Kidney glomerular epithelial cell (primary cell): ENCODE data around the gene MYH14.
A peak's percentile ranks its signal among the peaks of the same experiment; 100 is the strongest.
"Not testable (repeated sequence)": the region's sequence is repeated elsewhere in the genome, so short reads cannot be mapped to it uniquely, and the experiment has no call there.

Experiments
- DNase-seq: peaks from one replicate; lab custom pipeline; 2025; lab: John Stamatoyannopoulos, UW

Gene MYH14

GRCh38 chr19:50319156-50319555 lies 115.7 kb downstream of the MYH14 start:
- no peak for DNase-seq

GRCh38 chr19:50320051-50320450 lies 116.6 kb downstream of the MYH14 start:
- DNase-seq = no peak

GRCh38 chr19:50320596-50320995 lies 117.2 kb downstream of the MYH14 start:
- no peak for DNase-seq

GRCh38 chr19:50321831-50322230 lies 118.4 kb downstream of the MYH14 start:
- no peak for DNase-seq

- no peak for DNase-seq
Observed at GRCh38 chr19:50322234-50322633, 118.8 kb downstream of the MYH14 start.

- DNase-seq = no peak
Observed at GRCh38 chr19:50322931-50323781, 119.7 kb downstream of the MYH14 start.

GRCh38 chr19:50323782-50324133 lies 120.3 kb downstream of the MYH14 start:
- no peak for DNase-seq

GRCh38 chr19:50324331-50324730 lies 120.9 kb downstream of the MYH14 start:
- DNase-seq = no peak

GRCh38 chr19:50325310-50326100 lies 122.1 kb downstream of the MYH14 start:
- peak; percentile 49 for DNase-seq

GRCh38 chr19:50326101-50326664 lies 122.8 kb downstream of the MYH14 start:
- DNase-seq = no peak

GRCh38 chr19:50327013-50327412 lies 123.6 kb downstream of the MYH14 start:
- DNase-seq = no peak

GRCh38 chr19:50327461-50328223 lies 124.2 kb downstream of the MYH14 start:
- no peak for DNase-seq

- no peak for DNase-seq
Observed at GRCh38 chr19:50328224-50328872, 124.9 kb downstream of the MYH14 start.

- DNase-seq = no peak
Observed at GRCh38 chr19:50328873-50329145, 125.4 kb downstream of the MYH14 start.

GRCh38 chr19:50329146-50329925 lies 125.9 kb downstream of the MYH14 start, which contains the start of gene KCNC3:
Gene KCNC3, minus strand, starts transcription at chr19:50329377. Its CDS starts 295 bp downstream, at chr19:50329082.
- DNase-seq = peak; percentile 98

GRCh38 chr19:50329926-50330294 lies 126.5 kb downstream of the MYH14 start:
- not testable (repeated sequence) for DNase-seq

GRCh38 chr19:50330365-50331078 lies 127.1 kb downstream of the MYH14 start:
- peak; percentile 63 for DNase-seq

- no peak for DNase-seq
Observed at GRCh38 chr19:50331221-50331993, 128.0 kb downstream of the MYH14 start.

- no peak for DNase-seq
Observed at GRCh38 chr19:50331994-50332243, 128.5 kb downstream of the MYH14 start.
